SW 1271 (cell line): ENCODE measurements around the gene SLC4A2.

ENCODE experiments used
- DNase-seq, 2 experiments: peaks; one replicate each; lab custom pipeline; 2025; lab: John Stamatoyannopoulos, UW

SLC4A2 gene

DNA sequence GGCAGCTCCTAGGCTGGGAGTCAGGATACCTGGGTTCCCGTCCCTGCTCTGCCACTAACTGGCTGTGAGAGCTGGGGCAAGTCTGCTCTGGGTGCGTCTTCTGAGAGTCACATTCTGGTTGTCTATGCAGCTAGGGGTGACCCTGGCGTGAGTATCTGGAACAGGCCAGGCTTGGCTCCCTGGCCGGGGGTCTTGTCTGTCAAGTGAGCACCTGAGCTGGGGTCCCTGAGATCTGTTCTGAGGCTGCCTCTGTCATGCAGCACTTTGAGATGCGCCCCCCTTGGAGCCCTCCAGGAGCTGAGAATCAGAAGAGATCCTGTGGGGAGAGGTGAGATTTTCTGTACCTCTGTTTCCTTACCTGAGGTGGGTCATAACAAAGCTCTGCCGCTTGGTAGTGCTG, 34.4 kb downstream of the SLC4A2 start:
- no peak for DNase-seq

DNA sequence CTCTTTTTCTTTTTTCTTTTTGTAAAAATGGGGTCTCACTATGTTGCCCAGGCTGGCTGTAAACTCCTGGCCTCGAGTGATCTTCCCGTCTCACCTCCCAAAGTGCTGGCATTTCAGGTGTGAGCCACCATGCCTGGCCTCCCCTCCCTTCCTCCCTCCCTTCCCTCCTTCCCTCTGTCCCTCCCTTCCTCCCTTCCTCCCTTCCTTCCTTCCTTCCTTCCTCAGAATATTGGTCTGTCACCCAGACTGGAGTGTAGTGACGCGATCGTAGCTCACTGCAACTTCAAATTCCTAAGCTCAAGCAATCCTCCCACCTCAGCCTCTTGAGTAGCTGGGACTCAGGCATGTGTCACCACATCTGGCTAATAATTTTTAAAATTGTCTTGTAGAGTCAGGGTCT, 35.3 kb downstream of the SLC4A2 start:
- no peak for DNase-seq

DNA sequence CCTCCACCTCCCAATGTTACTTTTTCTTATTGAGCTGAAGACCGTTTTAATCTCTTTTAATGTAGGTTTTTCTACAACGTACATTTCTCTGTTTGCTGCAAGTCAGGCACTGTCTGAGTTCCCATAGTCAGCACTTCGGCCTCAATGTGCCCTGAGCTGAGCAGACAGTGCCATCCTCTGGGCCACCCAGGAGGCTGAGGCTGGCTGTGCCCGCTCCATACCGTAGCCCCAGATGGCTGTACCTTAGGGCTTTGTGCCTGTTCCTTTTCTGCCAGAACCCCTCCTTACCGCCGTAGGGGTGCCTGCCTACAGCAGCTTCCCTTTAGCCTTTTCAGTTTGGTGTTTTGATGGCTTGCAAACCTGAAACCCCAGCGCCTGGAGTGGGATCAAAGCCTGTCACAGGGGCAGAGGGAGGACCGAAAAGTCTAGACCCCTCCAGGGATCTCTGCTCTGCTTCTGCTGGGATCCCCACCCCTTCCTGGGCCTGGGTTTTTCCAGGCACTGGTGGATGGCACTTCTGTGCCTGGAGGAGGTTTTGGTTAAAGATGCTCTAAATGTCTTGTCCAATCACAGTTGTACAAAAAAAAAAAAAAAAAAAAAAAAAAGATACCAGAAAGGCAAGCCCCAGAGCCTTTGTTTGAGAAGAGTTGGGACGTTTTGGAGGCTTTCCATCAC, 35.9 kb downstream of the SLC4A2 start:
- no peak for DNase-seq

DNA sequence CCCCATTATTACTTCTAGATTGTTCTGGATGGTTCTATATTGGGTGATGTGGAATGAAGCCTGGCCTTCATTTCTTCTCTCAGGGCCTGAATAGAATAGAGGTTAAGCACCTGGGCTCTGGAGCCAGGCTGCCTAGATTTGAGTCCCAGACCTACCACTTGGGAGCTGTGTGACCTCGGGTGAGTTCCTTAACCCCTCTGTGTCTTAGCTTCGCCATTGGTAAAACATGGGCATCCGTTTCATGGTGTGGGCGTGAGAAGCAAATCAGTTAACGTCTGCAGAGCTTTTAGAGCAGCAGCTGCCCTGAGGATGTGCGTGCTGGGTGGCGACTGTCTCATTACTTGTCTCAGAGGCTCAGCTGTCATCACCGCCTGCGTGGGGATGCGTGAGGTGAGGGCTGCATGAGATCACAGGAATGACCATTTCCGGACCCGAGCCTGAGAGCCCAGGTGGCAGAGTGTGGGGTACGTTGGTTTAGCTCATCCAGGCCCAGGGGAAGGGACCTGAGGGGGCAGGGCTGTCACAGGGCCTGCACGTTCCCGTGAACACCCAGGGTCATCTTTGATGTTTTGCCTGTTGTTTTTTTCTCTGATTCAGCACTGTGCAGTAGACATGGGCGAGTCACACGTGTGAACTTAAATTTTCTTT, 36.6 kb downstream of the SLC4A2 start:
- no peak for DNase-seq

DNA sequence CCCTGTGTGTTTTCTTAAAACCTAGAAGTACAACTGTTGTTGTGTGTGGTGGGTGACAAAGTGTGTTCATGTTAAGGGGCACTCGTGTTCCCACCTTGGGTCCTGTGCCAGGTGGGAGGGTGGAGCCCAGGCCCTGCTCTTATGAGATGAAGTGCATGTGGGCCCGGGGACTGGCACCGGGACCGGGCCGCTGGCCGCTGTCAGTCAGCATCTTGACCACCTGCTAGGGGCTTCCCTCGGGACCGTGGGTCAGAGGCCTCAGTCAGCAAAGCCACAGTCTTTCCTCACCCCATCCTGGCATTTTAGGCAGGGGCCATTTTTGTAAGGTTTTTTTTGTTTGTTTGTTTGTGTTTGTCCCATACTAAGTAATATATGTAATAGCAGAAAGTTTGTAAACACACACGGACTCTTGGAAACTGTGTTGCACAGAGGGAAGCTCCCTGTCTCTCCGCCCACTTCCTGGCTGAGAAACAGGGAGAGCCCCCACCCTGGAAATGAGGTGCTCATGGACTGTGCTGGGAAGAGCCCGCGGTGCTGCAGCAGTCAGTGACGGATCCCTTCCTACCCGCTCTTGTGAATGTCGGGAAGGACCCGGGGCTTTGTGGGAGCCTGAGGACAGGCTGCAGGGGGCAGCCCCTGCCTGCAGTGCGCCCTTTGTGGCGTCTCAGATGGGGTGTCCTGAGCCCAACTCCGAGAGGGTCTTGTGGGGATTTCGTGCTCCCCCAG, 40.3 kb downstream of the SLC4A2 start:
- no peak for DNase-seq

DNA sequence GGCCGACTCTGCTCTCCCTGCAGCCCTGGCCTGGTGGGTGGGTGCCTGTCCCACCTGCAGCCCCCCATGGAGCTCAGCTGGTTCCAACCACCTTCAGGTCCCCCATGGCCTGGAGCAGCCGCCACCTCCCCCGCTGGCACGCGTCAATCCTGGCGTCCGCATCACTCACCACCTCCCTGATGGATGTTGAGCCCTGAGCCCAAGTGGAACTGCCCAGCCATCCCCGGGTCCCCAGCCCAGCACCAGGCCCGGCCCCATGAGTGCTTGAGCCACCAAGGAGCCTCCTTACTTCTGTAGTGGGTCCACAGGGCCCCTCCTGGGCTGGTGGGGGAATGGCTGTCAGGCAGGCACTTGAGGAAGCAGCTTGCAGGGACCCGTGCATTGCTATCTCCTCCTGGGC, 41.5 kb downstream of the SLC4A2 start:
- DNase-seq, result no peak

DNA sequence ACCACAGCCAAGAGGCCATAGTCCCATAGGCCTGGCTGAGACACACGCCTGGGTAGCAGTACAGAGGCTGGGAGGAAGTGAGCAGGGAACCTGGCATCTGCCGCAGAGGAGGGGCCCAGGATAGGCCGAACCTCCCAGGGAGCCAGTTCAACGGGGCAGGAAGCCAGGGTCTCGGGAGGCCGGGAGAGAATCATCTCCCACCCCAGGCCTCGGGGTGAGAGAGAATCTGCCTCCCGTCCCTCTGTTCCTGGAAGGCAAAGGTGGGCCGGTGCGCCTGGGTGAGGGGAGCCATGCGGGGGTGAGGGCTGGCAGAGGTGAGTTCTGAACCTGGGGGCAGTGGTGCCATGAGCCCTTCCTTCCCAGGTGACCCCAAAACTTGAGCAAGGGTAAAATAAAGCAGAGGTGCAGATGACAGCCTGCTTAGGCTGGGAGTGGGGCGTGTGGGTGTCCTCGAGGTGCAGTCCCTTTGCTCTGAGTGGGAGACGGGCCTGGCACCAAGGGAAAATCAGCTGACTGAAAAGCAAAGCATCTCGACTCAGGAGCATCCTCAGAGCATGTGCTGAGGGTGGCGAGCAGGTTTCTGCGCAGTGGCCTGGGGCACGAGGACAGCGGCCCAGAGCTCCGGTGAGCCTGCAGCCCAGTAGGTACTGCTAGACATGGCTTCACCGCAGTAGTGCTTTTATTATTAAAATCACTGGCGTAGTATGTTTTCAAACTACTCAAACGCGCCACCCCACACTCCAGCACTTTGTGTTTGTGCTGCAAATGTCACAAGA, 42.4 kb downstream of the SLC4A2 start:
- no peak for DNase-seq

DNA sequence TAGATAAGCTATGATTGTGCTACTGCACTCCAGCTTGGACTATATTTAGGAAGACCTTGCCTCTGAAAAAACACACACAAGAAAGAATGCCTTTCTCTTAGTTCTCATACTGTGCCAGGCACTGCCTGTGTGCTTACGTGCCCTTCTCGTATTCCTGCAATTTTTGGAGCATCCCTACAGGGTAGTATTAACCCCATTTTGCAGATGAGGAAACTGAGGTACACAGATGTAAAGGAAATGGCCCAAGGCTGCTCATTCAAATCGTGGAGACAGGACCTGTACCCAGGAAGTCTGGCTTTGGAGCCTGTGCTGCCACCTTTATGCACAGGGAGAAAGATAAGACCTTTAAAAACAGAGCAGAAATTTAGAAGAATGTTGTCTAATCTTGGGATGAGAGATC, 43.6 kb downstream of the SLC4A2 start:
- no peak for DNase-seq

DNA sequence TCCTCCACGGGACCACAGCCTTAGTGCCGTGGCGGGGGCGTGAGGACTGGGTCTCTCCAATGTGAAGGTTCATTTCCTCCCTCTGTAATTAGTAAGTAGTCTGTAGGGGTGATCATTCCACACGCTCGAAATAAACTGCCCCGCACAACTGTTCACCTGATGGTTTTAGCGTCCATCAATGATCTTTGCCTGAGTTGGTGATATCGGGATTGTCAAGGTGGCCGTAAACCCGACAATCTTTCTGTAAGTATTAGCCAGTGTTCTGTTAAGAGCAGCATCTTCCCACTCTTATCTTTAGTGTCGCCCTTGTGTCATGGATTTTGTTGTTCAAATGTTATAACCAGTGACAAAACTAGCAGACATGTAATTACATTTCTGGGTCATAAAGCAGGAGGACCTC, 44.6 kb downstream of the SLC4A2 start:
- no peak for DNase-seq

DNA sequence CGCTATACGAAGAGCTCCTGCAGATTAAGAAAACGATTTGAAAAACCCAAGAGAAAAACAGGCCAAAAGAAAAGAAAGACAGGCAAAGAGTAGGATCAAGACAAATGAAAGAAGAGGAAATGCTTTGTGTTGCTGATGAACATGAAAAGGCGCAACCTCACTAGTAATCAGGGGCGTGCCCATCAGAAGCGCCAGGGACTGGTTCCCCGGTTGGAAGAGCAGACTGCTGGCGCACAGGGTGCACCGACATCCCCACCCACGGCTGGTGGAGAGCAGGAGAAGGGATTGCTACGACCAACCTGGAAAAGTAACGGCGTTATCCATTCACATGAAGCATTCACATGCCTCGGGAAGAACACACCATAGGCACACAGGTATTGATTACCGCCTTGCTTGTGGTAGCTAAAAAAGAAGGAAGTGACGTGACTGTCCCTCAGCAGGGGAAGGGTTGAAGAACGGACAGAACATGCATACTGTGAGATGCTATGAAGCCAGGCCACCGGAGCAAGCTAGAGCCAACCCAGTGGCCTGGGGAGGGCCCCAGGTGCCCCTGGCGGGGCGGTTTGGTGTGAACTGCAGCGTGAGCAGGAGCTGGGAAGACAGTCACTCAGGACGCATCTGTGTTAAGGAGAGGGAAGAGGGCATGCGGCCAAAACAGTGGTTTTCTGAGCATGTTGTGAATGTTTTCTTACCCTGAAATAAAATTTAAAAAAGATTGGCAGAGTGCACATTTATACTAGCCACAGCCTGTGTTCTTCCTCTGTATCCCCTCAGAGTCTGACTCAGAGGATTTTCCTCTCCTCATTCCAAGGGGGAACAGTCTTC, 45.2 kb downstream of the SLC4A2 start:
- no peak for DNase-seq

DNA sequence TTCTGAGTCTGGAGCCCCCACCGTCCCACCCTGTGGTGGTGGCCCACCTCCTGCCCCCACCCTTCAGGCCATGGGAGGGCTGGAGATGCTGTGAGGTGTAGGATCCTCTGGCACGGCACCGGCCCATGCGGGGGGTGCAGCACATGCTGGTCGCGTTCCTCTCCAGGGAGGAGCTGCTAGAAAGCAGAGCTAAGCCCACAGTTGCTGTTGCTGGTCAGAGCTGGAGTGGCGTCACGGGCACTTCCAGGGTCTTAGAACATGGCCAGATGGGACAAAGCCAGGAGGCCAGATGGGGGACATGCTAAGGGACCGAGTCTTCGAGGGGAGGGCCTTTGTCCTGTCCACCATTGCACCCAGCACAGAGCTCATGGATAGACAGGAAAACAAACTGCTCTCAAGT, 48.5 kb downstream of the SLC4A2 start:
- DNase-seq, result no peak

DNA sequence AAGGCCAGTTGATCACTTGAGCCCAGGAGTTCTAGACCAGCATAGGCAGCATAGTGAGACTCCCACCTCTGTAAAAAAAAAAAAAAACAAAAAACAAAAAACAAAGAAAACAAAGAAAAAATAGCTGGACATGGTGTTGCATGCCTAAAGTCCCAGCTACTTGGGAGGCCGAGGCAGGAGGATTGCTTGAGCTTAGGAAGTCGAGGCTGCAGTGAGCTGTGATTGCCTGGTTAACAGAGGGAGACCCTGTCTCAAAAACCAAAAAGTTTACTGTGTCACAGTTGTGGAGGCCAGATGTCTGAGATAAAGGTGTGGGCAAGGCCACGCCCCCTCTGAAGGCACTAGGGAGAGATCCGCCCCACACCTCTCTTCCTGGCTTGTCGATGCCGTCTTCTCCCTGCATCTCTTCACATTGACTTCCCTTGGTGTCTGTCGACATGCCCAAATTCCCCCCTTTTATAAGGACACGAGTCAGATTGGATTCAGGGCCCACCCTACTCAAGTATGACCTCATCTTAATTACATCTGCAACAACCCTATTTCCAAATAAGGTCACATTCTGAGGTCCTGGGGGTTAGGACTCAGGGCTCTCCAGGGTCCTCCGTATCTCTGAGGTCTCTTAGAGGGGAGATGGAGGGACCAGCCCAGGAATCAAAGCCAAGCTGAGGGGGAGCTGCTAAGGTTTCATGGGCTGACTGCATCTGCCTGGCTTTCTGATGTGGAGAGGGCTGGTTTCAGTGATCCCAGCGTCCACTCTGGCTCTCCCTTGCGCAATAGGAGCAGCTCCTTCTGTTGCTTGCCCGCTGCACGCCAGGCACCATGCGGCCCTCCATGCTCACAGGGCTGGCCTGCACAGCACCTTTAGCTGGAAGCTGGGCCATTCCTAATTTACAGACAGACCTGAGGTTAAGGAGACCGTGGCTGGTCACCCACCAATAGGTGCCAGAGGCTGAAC, 50.0 kb downstream of the SLC4A2 start:
- no peak for DNase-seq

DNA sequence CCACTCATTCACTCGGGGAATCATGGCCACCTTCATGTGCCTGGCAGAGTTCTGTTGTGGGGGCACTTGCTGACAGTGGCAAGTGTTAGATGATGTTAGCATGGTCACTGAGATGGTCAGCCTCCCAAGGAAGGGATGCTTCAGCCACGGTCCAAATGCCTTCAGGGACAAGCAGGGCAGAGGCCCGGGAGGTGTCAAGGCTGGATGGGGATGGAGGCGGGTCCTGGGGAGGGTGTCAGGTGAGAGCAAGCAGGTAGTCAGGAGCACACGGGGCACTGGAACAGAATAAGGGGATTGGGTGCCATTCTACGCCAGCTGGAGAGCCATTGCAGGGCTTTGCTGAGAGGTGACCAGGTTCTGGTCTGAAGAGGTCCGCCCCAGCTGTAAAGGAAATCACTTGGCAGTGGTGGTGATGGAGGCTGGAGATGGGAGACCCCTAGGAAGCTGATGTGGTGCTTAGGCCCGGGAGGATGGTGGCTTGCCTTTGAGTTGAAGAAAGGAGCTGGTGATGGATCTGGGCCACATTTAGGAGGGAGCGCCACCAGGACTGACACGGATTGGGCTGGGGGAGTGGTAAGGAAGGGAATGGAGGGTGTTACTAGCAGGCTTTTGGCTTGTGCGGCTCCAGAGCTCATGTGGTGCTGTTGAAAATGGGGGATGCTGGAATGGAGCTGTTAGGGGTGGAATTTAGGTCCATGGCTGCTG, 51.0 kb downstream of the SLC4A2 start:
- no peak for DNase-seq

DNA sequence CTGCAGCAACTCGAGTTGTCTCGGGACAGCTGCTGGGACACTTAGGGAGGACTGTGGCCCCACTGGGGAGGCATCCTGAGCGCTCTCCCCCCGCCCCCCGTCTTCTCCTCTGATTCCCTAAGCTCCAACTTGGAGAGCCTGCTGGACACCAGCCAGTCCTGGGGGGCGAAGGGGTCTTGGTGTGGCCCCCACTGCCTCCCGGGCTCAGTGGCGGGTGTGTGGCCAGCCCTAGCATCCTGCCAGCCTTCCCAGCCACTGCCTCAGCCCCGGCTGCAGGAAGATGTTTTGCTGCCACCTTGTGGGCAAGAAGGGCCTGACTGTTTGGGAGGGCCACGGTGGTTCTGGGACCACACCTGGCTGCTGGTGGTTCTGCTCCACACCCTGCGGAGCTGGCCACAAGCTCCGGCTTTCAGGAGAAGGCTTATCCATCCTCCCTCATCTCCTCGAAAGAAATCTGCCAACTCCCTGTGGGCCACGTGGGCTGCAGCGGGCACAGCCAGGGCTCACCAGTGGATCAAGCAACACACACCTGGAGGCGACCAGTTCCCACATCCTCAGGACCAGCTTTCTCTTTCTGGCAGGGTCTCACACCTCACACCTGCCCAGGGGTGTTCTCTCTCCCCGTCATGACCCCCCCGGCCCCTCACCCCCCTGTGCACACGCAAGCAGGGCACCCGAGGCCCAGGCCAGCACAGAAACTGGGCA, 51.7 kb downstream of the SLC4A2 start:
- DNase-seq, result peak; percentile 14 to 42

DNA sequence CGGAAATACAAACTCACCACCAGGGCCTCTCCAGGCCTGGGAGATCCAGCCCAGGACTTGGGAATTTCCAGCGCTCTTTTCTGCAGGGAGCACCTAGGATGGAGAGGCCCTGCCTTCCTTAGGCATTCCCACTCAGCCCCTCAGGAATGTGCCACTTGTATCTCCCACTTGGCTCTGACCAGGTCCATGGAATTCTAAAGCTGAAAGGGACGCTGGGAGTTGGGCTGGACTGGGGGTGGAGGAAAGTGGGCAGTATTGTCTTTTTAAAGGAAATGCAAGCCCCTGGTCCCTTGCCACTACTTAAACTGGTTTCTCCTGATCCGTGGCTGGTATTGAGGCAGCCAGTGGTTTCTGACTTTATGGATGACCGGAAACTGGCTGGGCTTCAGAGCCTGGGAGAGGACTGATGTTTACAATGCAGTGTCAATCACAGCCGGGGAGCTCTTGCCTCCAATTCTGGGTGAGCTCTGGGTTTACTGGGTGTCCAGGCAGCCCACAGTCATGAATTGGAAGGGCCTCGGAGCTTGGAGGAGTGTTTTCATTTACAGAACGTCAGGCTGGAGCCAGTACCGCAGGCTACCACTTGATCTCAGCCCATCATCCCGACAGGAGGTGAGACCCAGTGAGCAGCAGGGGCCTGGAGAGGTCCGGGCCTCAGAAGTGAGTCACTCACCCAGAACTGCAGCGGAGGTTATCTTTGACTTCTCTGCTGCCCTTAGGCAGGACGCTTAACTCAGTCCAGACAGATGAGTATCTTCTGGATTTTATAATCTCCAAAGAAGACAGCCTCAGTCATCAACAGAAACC, 54.2 kb downstream of the SLC4A2 start:
- DNase-seq, result peak in 1 of 2 experiments; percentile 6

DNA sequence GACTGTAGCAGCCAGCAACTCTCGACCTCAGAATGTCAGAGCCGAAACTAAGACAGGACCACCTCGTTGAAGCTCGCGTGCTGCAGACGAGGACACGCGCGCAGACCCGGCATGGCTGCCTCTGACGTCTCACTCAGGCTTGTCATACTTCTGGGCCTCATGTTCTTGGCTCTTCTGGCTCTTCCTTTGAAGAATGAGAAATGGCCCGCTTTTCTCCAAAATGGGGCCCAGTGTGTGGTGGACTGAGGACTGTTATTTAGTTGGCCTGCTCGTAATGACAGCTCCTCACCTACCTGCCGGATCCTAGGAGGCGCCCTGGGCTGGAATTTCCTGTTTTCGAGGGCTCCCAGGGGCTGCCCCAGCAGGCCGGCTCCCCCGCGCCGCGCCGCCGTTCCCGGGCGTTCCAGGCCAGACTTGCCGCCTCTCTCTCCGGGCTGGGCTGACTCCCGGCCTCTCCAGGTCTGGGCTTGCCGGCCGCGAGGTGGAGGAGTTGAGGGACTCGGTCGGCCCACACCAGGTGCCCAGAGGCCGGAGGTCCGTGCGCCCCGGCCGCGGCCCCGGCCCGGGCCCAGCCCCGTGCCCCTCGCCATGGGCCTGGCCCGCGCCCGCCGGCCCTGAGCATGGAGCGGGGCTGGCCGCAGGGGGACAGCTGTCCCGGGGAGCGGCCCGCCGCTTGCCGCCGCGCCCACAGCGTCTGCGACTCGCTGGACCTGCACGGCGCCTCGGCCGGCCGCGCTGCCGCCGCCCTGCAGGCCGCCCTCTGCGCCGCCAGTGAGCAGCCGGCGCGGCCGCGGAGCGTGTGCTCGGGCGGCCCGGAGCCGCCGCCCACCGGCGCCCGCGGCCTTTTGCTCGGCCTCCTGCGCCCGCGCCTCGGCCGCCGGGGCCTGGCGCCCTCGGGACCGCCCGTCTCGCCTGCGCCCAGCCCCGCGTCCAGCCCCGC, 55.0 kb downstream of the SLC4A2 start:
- DNase-seq, result no peak

DNA sequence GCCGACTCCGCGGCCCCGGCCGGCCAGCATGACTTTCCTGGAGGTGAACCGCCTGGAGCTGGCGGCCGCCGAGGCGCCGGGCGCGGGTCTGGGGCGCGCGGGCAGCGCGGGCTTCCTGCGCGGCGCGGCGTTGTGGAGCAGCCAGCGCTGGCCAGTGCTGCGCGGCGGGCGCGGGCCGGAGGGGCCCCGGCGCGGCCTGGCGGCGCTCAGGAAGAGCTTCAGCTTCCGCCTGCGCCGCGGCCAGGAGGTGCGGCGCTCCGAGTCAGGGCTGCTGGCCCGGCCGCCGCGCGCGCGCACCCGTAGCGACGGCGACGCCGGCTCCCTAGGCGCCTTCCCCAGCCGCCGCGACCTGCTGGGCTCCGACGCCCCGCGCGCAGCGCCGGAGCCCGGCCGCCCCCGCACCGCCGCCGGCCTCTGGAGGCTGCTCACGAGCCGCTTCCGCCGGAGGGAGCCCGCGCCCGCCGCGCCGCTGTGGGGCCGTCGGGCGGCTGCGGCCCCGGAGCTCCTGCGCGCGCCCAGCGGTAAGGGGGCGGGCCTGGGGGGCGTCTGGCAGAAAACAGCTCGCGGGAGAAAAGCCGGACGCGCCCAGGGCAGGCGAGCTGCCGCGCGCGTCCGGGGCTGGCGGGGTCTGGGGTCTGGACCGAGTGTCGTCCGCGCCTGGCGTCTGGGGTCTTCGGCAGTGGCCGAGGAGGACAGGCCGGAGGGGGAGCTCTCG, 55.9 kb downstream of the SLC4A2 start:
- no peak for DNase-seq
